Skeletal muscle tissue (tissue), 4 donors: ENCODE results near the gene DDR2. TPM values are rescaled to one million over a fixed set of nuclear protein-coding genes. Genes with fewer than 3 reads are reported as not detected.
"Not testable (repeated sequence)": the region's sequence is repeated elsewhere in the genome, so short reads cannot be mapped to it uniquely, and the experiment has no call there.

ENCODE experiments used
- H3K27ac ChIP-seq: one replicate; pipeline ENCODE4 v1.7.0; 2013; ENCODE audit warnings: mild to moderate bottlenecking, low read depth, low read length, inconsistent platforms
- H3K27me3 ChIP-seq, 3 donors: one replicate each; pipeline ENCODE4 v1.7.0; 2013; ENCODE audit warnings: low read length in 3 of 3; ENCODE audit not compliant: control insufficient read depth in 3 of 3, insufficient read depth in 3 of 3
- H3K36me3 ChIP-seq, 3 donors: one replicate each; pipeline ENCODE4 v1.7.0; 2013; ENCODE audit warnings: low read length in 3 of 3; ENCODE audit not compliant: control insufficient read depth in 3 of 3, insufficient read depth in 3 of 3
- H3K4me1 ChIP-seq, 3 donors: one replicate each; pipeline ENCODE4 v1.7.0; 2013; ENCODE audit warnings: low read length in 3 of 3, mild to moderate bottlenecking in 3 of 3; ENCODE audit not compliant: control insufficient read depth in 3 of 3, insufficient read depth in 3 of 3
- H3K4me3 ChIP-seq, 3 donors: one replicate each; pipeline ENCODE4 v1.7.0; 2013; ENCODE audit warnings: low read length in 3 of 3
- H3K9ac ChIP-seq, 3 donors: one replicate each; pipeline ENCODE4 v1.7.0; 2013; ENCODE audit warnings: low read length in 3 of 3, mild to moderate bottlenecking in 3 of 3, moderate library complexity in 2 of 3, low read depth in 1 of 3
- H3K9me3 ChIP-seq, 3 donors: one replicate each; pipeline ENCODE4 v1.7.0; 2013; ENCODE audit warnings: low read length in 3 of 3; ENCODE audit not compliant: control insufficient read depth in 3 of 3
- total RNA-seq: library from RNA; depleted of rRNA; stranded (reverse); fragments of >200 nt; gene quantifications from one replicate; pipeline ENCODE4 v1.2.3, GENCODE V29; 2014
- donor health status: Osteomylitis.

The DDR2 gene
- total RNA-seq, 1 donor from 2014 or later: 40.2 TPM

GRCh38 chr1:162741574-162741973 lies 109.3 kb downstream of the DDR2 start:
- no peaks in the 10 kb centered on the region for H3K27me3 ChIP-seq
- no peaks in the 10 kb centered on the region for H3K36me3 ChIP-seq
- no peak overlapping the region for H3K4me3 ChIP-seq
- H3K9me3 ChIP-seq: no peaks in the 10 kb centered on the region
- no peak overlapping the region for H3K27ac ChIP-seq
- no peaks in the 10 kb centered on the region for H3K4me1 ChIP-seq
- H3K9ac ChIP-seq: no peak overlapping the region

GRCh38 chr1:162746264-162746942 lies 114.1 kb downstream of the DDR2 start:
- H3K9ac ChIP-seq, H3K36me3 ChIP-seq, H3K4me3 ChIP-seq, H3K9me3 ChIP-seq, H3K27me3 ChIP-seq, H3K27ac ChIP-seq, H3K4me1 ChIP-seq: not testable (repeated sequence)

GRCh38 chr1:162753001-162753658 lies 120.9 kb downstream of the DDR2 start:
- no peaks in the 10 kb centered on the region for H3K27me3 ChIP-seq
- H3K9ac ChIP-seq: no peak overlapping the region
- no peaks in the 10 kb centered on the region for H3K4me1 ChIP-seq
- H3K36me3 ChIP-seq: peaks cover 0 to 7% (median 0%) of the 10 kb centered on the region in 3 donors
- no peaks in the 10 kb centered on the region for H3K9me3 ChIP-seq
- H3K27ac ChIP-seq: no peak overlapping the region
- H3K4me3 ChIP-seq: no peak overlapping the region

- Histone ChIP-seq H3K9ac (no peak overlapping the region), H3K4me3 (no peak overlapping the region), H3K36me3 (peaks cover 0 to 7% (median 0%) of the 10 kb centered on the region in 3 donors), H3K27me3 (no peaks in the 10 kb centered on the region), H3K9me3 (no peaks in the 10 kb centered on the region), H3K4me1 (no peaks in the 10 kb centered on the region), H3K27ac (no peak overlapping the region)
Observed at GRCh38 chr1:162753998-162754585, 121.8 kb downstream of the DDR2 start.

- peaks cover 0 to 12% (median 0%) of the 10 kb centered on the region in 3 donors for H3K36me3 ChIP-seq
- no peak overlapping the region for H3K9ac ChIP-seq
- no peaks in the 10 kb centered on the region for H3K9me3 ChIP-seq
- H3K27me3 ChIP-seq: no peaks in the 10 kb centered on the region
- H3K4me3 ChIP-seq: no peak overlapping the region
- H3K4me1 ChIP-seq: no peaks in the 10 kb centered on the region
- no peak overlapping the region for H3K27ac ChIP-seq
Observed at GRCh38 chr1:162755306-162755705, 123.0 kb downstream of the DDR2 start.

GRCh38 chr1:162756523-162756922 lies 124.3 kb downstream of the DDR2 start:
- H3K36me3 ChIP-seq: peaks cover 0 to 19% (median 0%) of the 10 kb centered on the region in 3 donors
- H3K27ac ChIP-seq: no peak overlapping the region
- no peaks in the 10 kb centered on the region for H3K27me3 ChIP-seq
- H3K9ac ChIP-seq: no peak overlapping the region
- H3K9me3 ChIP-seq: no peaks in the 10 kb centered on the region
- H3K4me3 ChIP-seq: no peak overlapping the region
- H3K4me1 ChIP-seq: no peaks in the 10 kb centered on the region

GRCh38 chr1:162757476-162757875 lies 125.2 kb downstream of the DDR2 start:
- H3K36me3 ChIP-seq: peaks cover 0 to 19% (median 0%) of the 10 kb centered on the region in 3 donors
- no peaks in the 10 kb centered on the region for H3K27me3 ChIP-seq
- no peaks in the 10 kb centered on the region for H3K4me1 ChIP-seq
- H3K4me3 ChIP-seq: no peak overlapping the region
- no peak overlapping the region for H3K27ac ChIP-seq
- no peaks in the 10 kb centered on the region for H3K9me3 ChIP-seq
- no peak overlapping the region for H3K9ac ChIP-seq

- peaks cover 0 to 21% (median 0%) of the 10 kb centered on the region in 3 donors for H3K36me3 ChIP-seq
- H3K4me3 ChIP-seq: no peak overlapping the region
- no peaks in the 10 kb centered on the region for H3K4me1 ChIP-seq
- H3K27me3 ChIP-seq: no peaks in the 10 kb centered on the region
- no peak overlapping the region for H3K27ac ChIP-seq
- no peak overlapping the region for H3K9ac ChIP-seq
- H3K9me3 ChIP-seq: no peaks in the 10 kb centered on the region
Observed at GRCh38 chr1:162765788-162766187, 133.5 kb downstream of the DDR2 start.

GRCh38 chr1:162772571-162773154 lies 140.4 kb downstream of the DDR2 start:
- H3K27ac ChIP-seq: no peak overlapping the region
- H3K36me3 ChIP-seq: peaks cover 0 to 10% (median 2%) of the 10 kb centered on the region in 3 donors
- no peak overlapping the region for H3K4me3 ChIP-seq
- no peaks in the 10 kb centered on the region for H3K4me1 ChIP-seq
- H3K9ac ChIP-seq: no peak overlapping the region
- H3K9me3 ChIP-seq: no peaks in the 10 kb centered on the region
- no peaks in the 10 kb centered on the region for H3K27me3 ChIP-seq

- peaks cover 0 to 6% (median 2%) of the 10 kb centered on the region in 3 donors for H3K36me3 ChIP-seq
Observed at GRCh38 chr1:162774007-162774406, 141.7 kb downstream of the DDR2 start.

More at GRCh38 chr1:162774007-162774406, 141.7 kb downstream of the DDR2 start:
- Histone ChIP-seq H3K27me3 (no peaks in the 10 kb centered on the region), H3K9ac (no peak overlapping the region), H3K9me3 (no peaks in the 10 kb centered on the region), H3K4me3 (no peak overlapping the region), H3K27ac (no peak overlapping the region), H3K4me1 (no peaks in the 10 kb centered on the region)
